Breast epithelium (tissue), 4 donors: ENCODE measurements around the gene ZSWIM8. TPM values are rescaled to one million over a fixed set of nuclear protein-coding genes. Genes with fewer than 3 reads are reported as not detected.
A peak's percentile ranks its signal among the peaks of the same experiment; 100 is the strongest.

ENCODE experiments used
- DNase-seq, 2 donors: peaks; one replicate each; pipeline ENCODE4 v3.0.0-alpha.2; 2019; ENCODE audit warnings: low spot score in 2 of 2
- H3K27ac ChIP-seq, 2 donors: fragments of 200-600 bp; sonication (generic) in 1 of 2; one replicate each; pipeline ENCODE4 v1.5.1; 2016 to 2019; ENCODE audit warnings: mild to moderate bottlenecking in 1 of 2
- H3K27me3 ChIP-seq, 2 donors: fragments of 200-600 bp; sonication (generic) in 1 of 2; one replicate each; pipeline versions ENCODE4 v1.5.1 to v1.6.0; 2017 to 2019; ENCODE audit warnings: control low read depth in 1 of 2, mild to moderate bottlenecking in 1 of 2
- H3K36me3 ChIP-seq: fragments of 200-600 bp; one replicate; pipeline ENCODE4 v1.5.1; 2019
- H3K4me1 ChIP-seq, 2 donors: fragments of 200-600 bp; sonication (generic); one replicate each; pipeline ENCODE4 v1.5.1; 2016 to 2019; ENCODE audit warnings: control low read depth in 1 of 2
- H3K4me3 ChIP-seq, 3 donors: fragments of 200-600 bp; sonication (generic); 1 replicate in 2 of 3; 2 replicates in 1 of 3; pipeline ENCODE4 v1.5.1; 2016 to 2019; ENCODE audit warnings: mild to moderate bottlenecking in 3 of 3, moderate library complexity in 2 of 3
- H3K9me3 ChIP-seq, 2 donors: fragments of 200-600 bp; sonication (generic) in 1 of 2; one replicate each; pipeline ENCODE4 v1.5.1; 2016 to 2019; ENCODE audit warnings: control low read depth in 1 of 2
- POLR2A ChIP-seq: fragments of 450-650 bp; IDR thresholded peaks from one replicate; pipeline ENCODE4 v1.6.1; 2016; ENCODE audit warnings: antibody characterized with exemption, mild to moderate bottlenecking, moderate library complexity
- POLR2AphosphoS5 ChIP-seq, 3 donors: sonication (generic); formaldehyde crosslinking; IDR thresholded peaks; one replicate each; pipeline ENCODE4 v1.6.1; 2017; ENCODE audit warnings: antibody characterized with exemption in 3 of 3
- intact Hi-C: fragments of 100-400 bp; cut with DNase I; formaldehyde crosslinking; loops from one replicate; pipeline ENCODE4 v1.15.1; 2023; ENCODE audit warnings: low total_unique reads
- total RNA-seq, 3 donors: library from RNA; depleted of rRNA; stranded (reverse); fragments of >200 nt; gene quantifications; one replicate each; pipeline ENCODE4 v1.1.0, GENCODE V29; 2016
- TF ChIP-seq, protein P1 (sequence below), 3 donors: fragments of 450-650 bp; IDR thresholded peaks; one replicate each; pipeline ENCODE4 v1.5.1; 2016 to 2017; ENCODE audit warnings: antibody characterized with exemption in 3 of 3, mild to moderate bottlenecking in 3 of 3, moderate library complexity in 3 of 3

The ZSWIM8 gene
- total RNA-seq, 3 donors from 2014 or later: 79.2 to 87.8 (median 84.2) TPM

DNA sequence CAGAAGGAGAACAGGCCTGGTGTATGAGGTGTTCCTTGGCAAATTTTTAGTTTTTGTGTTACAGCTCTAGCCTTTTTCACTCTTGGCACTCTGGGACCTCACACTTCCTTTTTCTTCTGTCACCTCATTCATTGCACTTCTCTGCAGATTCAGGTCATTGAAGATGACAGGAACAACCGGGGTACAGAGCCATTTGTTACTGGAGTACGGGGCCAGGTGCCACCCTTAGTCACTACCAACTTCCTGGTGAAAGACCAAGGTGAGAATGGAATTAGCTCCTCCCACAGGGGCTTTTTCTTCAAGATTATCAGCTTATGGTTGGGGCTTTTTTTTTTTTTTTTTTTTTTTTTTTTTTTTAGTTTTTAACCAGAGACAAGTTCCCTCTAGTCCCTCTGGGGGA is 22.1 kb upstream of the ZSWIM8 start:
- intact Hi-C loops: no loop called here
- no peak overlapping the region for H3K27ac ChIP-seq
- no peaks in the 10 kb centered on the region for H3K27me3 ChIP-seq
- TF ChIP-seq POLR2A (no peak), POLR2AphosphoS5 (IDR thresholded peaks at IDR 0.05) (no peak)
- TF ChIP-seq, protein P1, sequence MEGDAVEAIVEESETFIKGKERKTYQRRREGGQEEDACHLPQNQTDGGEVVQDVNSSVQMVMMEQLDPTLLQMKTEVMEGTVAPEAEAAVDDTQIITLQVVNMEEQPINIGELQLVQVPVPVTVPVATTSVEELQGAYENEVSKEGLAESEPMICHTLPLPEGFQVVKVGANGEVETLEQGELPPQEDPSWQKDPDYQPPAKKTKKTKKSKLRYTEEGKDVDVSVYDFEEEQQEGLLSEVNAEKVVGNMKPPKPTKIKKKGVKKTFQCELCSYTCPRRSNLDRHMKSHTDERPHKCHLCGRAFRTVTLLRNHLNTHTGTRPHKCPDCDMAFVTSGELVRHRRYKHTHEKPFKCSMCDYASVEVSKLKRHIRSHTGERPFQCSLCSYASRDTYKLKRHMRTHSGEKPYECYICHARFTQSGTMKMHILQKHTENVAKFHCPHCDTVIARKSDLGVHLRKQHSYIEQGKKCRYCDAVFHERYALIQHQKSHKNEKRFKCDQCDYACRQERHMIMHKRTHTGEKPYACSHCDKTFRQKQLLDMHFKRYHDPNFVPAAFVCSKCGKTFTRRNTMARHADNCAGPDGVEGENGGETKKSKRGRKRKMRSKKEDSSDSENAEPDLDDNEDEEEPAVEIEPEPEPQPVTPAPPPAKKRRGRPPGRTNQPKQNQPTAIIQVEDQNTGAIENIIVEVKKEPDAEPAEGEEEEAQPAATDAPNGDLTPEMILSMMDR (IDR thresholded peaks at IDR 0.05): no peak
- no peak for DNase-seq
- no peaks in the 10 kb centered on the region for H3K9me3 ChIP-seq
- H3K4me1 ChIP-seq: no peaks in the 10 kb centered on the region
- no peak overlapping the region for H3K4me3 ChIP-seq
- H3K36me3 ChIP-seq: peaks cover 23% of the 10 kb centered on the region

DNA sequence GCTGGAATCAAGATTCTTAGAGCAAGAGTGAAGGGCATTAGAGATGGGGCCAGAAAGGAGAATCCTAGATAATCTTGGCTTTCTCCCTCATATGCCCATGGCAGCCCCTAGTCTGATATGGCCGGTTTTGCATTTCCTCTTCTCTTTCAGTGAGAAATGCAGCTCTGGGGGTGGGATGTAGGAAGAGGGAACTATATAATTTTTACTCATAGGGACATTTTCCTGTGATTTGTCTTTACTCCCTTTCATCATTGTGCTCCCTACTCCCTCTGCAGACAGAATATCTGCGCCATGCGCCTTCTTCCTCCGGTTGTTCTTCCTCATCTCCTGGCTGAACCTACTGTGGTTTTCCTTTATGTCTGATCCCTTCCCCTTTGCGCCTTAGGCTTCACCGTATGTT is 20.3 kb upstream of the ZSWIM8 start:
- DNase-seq: no peak
- no peak overlapping the region for H3K4me3 ChIP-seq
- no peaks in the 10 kb centered on the region for H3K27me3 ChIP-seq
- no peak overlapping the region for H3K27ac ChIP-seq
- no peaks in the 10 kb centered on the region for H3K4me1 ChIP-seq
- TF ChIP-seq POLR2AphosphoS5 (IDR thresholded peaks at IDR 0.05) (no peak), POLR2A (no peak)
- TF ChIP-seq, protein P1 (IDR thresholded peaks at IDR 0.05): no peak
- intact Hi-C loops: no loop called here
- H3K36me3 ChIP-seq: peaks cover 23% of the 10 kb centered on the region
- H3K9me3 ChIP-seq: no peaks in the 10 kb centered on the region

DNA sequence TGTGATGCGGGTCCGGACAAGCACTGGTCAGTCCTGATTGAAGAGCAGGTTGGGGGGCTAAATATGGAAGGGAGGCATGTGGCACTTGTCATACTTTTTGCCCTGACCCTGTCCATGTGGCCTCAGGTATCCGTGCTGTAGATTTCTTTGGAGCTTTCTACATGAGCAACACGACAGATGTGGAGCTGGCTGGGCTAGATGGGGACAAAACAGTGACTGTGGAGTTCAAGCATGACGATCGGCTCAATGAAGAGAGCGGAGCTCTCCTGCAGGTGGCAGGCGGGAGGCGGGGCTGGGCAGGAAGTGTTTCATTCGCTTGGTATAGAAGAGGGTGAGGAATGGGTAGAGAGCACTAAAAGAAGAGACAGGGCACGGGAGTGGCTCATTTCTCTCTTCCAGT is 16.5 kb upstream of the ZSWIM8 start:
- TF ChIP-seq, protein P1 (IDR thresholded peaks at IDR 0.05): no peak
- no peak for TF ChIP-seq POLR2AphosphoS5 (IDR thresholded peaks at IDR 0.05)
- H3K27ac ChIP-seq: no peak overlapping the region
- peaks cover 4 to 13% of the 10 kb centered on the region in 2 donors for H3K4me1 ChIP-seq
- no peak for DNase-seq
- H3K9me3 ChIP-seq: no peaks in the 10 kb centered on the region
- no peaks in the 10 kb centered on the region for H3K27me3 ChIP-seq
- intact Hi-C loops: no loop called here
- H3K36me3 ChIP-seq: peaks cover 12% of the 10 kb centered on the region
- no peak overlapping the region for H3K4me3 ChIP-seq

DNA sequence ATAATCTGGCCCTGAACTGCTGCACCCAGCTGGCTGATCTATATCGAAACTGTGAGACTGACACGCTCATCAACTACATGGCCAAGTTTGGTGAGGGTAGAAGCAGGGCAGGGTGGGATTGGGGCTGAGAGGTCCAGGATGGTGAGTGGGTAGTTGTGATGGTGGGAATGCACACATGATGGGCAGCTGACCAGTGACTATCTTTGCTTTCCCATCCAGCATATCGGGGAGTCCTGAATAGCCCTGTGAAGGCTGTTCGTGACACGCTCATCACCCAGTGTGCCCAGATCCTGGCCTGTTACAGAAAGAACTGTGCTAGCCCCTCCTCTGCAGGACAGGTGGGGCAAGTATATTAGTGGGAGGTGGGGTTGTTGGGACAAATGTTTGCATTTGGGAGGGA is 16.0 kb upstream of the ZSWIM8 start:
- peaks cover 11% of the 10 kb centered on the region for H3K36me3 ChIP-seq
- H3K4me1 ChIP-seq: peaks cover 4 to 18% of the 10 kb centered on the region in 2 donors
- H3K27ac ChIP-seq: no peak overlapping the region
- intact Hi-C loops: no loop called here
- DNase-seq: no peak
- H3K9me3 ChIP-seq: no peaks in the 10 kb centered on the region
- TF ChIP-seq, protein P1 (IDR thresholded peaks at IDR 0.05): no peak
- TF ChIP-seq POLR2AphosphoS5 (IDR thresholded peaks at IDR 0.05) (no peak), POLR2A (no peak)
- no peaks in the 10 kb centered on the region for H3K27me3 ChIP-seq
- no peak overlapping the region for H3K4me3 ChIP-seq

DNA sequence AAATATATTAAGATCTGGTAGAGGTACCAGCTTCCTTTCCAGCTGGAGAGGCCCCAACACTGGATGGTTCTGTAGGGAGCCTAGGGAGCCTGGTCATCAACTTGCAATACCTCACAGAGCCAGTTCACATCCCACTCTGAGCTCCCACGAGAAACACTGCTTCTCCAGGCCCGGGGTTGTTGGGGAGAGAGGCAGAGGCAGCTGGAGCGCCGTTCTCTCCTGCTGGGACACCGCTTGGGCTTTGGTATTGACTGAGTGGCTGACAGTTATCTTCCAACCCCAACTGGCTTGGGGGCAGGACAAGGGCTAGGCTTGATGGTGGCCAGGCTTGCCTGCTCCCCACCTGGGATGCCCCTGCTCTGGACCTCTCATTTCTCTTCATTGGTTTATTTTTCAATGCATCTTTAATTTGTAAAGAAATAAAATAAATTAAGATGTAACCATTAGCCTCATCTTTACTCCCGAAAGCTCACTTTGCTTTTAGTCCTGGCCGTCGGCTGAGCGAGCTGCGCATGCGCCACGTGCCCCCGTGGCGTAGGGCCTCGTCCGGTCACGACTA is 13.6 kb upstream of the ZSWIM8 start:
- Histone ChIP-seq H3K4me1 (peaks cover 4 to 26% of the 10 kb centered on the region in 2 donors), H3K9me3 (no peaks in the 10 kb centered on the region), H3K27ac (peak overlapping the region; percentile 95 to 100), H3K27me3 (no peaks in the 10 kb centered on the region), H3K36me3 (no peaks in the 10 kb centered on the region), H3K4me3 (peak overlapping the region; percentile 90 to 99 (median 96))
- TF ChIP-seq, protein P1 (IDR thresholded peaks at IDR 0.05): no peak
- TF ChIP-seq POLR2AphosphoS5 (IDR thresholded peaks at IDR 0.05): no peak
- no peak for TF ChIP-seq POLR2A
- intact Hi-C loops: no loop called here
- no peak for DNase-seq
